ENCODE measurements around the gene C1orf115. TPM values are rescaled to one million over a fixed set of nuclear protein-coding genes. Genes with fewer than 3 reads are reported as not detected.

The C1orf115 gene
- total and polyA plus RNA-seq, 2 donors = 3.5 to 5.2 TPM

- WGBS = 93% methylated on average over 3 of the region's 3 CpGs
- Histone ChIP-seq H3K4me1 (ENCODE audit: control insufficient read depth in 2 of 2, insufficient read depth in 2 of 2, low read length in 2 of 2) (no peaks in the 10 kb centered on the region), H3K27me3 (ENCODE audit: control insufficient read depth in 2 of 2, insufficient read depth in 1 of 2, low read length in 1 of 2) (no peaks in the 10 kb centered on the region), H3K9me3 (ENCODE audit: control insufficient read depth in 2 of 2, insufficient read depth in 1 of 2, low read length in 1 of 2) (no peaks in the 10 kb centered on the region), H3K4me3 (ENCODE audit: low read length in 2 of 2) (no peak overlapping the region), H3K36me3 (ENCODE audit: control insufficient read depth in 2 of 2, insufficient read depth in 2 of 2, low read length in 1 of 2) (no peaks in the 10 kb centered on the region), H3K27ac (ENCODE audit: low read depth in 1 of 2, low read length in 1 of 2) (no peak overlapping the region)
- DNase-seq (ENCODE audit: low read depth in 6 of 9, low spot score in 9 of 9) = no peak
Observed at GRCh38 chr1:220699044-220699443, 8.9 kb downstream of the C1orf115 start.

- Histone ChIP-seq H3K27ac (ENCODE audit: low read depth in 1 of 2, low read length in 1 of 2) (no peak overlapping the region), H3K4me1 (ENCODE audit: control insufficient read depth in 2 of 2, insufficient read depth in 2 of 2, low read length in 2 of 2) (no peaks in the 10 kb centered on the region), H3K4me3 (ENCODE audit: low read length in 2 of 2) (no peak overlapping the region), H3K9me3 (ENCODE audit: control insufficient read depth in 2 of 2, insufficient read depth in 1 of 2, low read length in 1 of 2) (no peaks in the 10 kb centered on the region), H3K36me3 (ENCODE audit: control insufficient read depth in 2 of 2, insufficient read depth in 2 of 2, low read length in 1 of 2) (no peaks in the 10 kb centered on the region), H3K27me3 (ENCODE audit: control insufficient read depth in 2 of 2, insufficient read depth in 1 of 2, low read length in 1 of 2) (no peaks in the 10 kb centered on the region)
- DNase-seq (ENCODE audit: low read depth in 6 of 9, low spot score in 9 of 9) = no peak
- WGBS = 87% methylated on average over 2 of the region's 2 CpGs
Observed at GRCh38 chr1:220700556-220701179, 10.5 kb downstream of the C1orf115 start.

DNA sequence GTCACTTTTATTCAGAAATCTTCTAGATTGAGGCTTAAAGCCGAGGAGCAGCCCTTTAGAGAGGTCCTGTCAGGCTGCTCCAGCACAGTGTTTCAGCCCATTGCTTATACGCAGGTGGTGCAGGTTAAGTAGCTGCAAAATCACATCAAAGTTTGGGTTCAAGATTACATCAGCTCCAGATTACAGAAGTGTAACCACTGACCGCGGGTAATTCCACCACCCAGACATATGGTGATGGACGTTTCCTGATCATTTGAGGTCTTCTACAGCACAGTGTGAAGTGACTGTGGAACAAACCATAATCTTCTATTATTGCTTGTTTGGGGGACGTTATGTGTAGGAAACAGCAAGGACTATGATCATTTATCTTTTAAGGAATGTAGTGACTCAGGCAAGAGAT lies 11.8 kb downstream of the C1orf115 start:
- no peak for DNase-seq (ENCODE audit: low read depth in 6 of 9, low spot score in 9 of 9)
- WGBS = 47% methylated on average over 6 of the region's 6 CpGs
- H3K9me3 ChIP-seq (ENCODE audit: control insufficient read depth in 2 of 2, insufficient read depth in 1 of 2, low read length in 1 of 2) = no peaks in the 10 kb centered on the region
- no peaks in the 10 kb centered on the region for H3K36me3 ChIP-seq (ENCODE audit: control insufficient read depth in 2 of 2, insufficient read depth in 2 of 2, low read length in 1 of 2)
- no peaks in the 10 kb centered on the region for H3K27me3 ChIP-seq (ENCODE audit: control insufficient read depth in 2 of 2, insufficient read depth in 1 of 2, low read length in 1 of 2)
- no peak overlapping the region for H3K4me3 ChIP-seq (ENCODE audit: low read length in 2 of 2)
- no peaks in the 10 kb centered on the region for H3K4me1 ChIP-seq (ENCODE audit: control insufficient read depth in 2 of 2, insufficient read depth in 2 of 2, low read length in 2 of 2)
- no peak overlapping the region for H3K27ac ChIP-seq (ENCODE audit: low read depth in 1 of 2, low read length in 1 of 2)

- no peaks in the 10 kb centered on the region for H3K4me1 ChIP-seq (ENCODE audit: control insufficient read depth in 2 of 2, insufficient read depth in 2 of 2, low read length in 2 of 2)
- no peaks in the 10 kb centered on the region for H3K36me3 ChIP-seq (ENCODE audit: control insufficient read depth in 2 of 2, insufficient read depth in 2 of 2, low read length in 1 of 2)
- 71% methylated on average over 5 of the region's 5 CpGs for WGBS
- DNase-seq (ENCODE audit: low read depth in 6 of 9, low spot score in 9 of 9) = no peak
- no peaks in the 10 kb centered on the region for H3K9me3 ChIP-seq (ENCODE audit: control insufficient read depth in 2 of 2, insufficient read depth in 1 of 2, low read length in 1 of 2)
- H3K4me3 ChIP-seq (ENCODE audit: low read length in 2 of 2) = no peak overlapping the region
- H3K27me3 ChIP-seq (ENCODE audit: control insufficient read depth in 2 of 2, insufficient read depth in 1 of 2, low read length in 1 of 2) = no peaks in the 10 kb centered on the region
- no peak overlapping the region for H3K27ac ChIP-seq (ENCODE audit: low read depth in 1 of 2, low read length in 1 of 2)
Observed at GRCh38 chr1:220702733-220703270, 12.6 kb downstream of the C1orf115 start.

DNA sequence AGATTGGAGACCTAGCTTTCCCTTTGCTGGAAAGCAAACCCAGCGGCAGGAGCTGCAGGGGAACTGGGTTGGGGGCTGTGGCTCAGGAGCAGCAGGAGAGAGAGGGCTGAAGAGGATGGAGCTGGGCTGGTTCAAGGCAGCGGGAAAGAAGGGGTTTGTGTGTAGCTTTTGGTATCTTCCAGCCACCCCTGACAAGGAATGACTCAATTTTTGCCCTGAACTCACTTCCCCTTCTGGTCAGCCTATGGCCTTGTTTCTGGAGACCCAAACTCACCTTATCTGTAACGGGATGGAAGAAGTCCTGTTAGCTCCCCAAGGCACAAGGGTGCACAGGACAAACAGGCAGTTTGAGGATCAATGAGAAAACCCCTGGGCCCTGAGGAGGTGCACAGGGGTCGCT lies 13.1 kb downstream of the C1orf115 start:
- DNase-seq (ENCODE audit: low read depth in 6 of 9, low spot score in 9 of 9) = no peak
- H3K36me3 ChIP-seq (ENCODE audit: control insufficient read depth in 2 of 2, insufficient read depth in 2 of 2, low read length in 1 of 2) = no peaks in the 10 kb centered on the region
- no peaks in the 10 kb centered on the region for H3K27me3 ChIP-seq (ENCODE audit: control insufficient read depth in 2 of 2, insufficient read depth in 1 of 2, low read length in 1 of 2)
- no peak overlapping the region for H3K27ac ChIP-seq (ENCODE audit: low read depth in 1 of 2, low read length in 1 of 2)
- no peaks in the 10 kb centered on the region for H3K9me3 ChIP-seq (ENCODE audit: control insufficient read depth in 2 of 2, insufficient read depth in 1 of 2, low read length in 1 of 2)
- 95% methylated on average over 4 of the region's 4 CpGs for whole genome bisulfite sequencing
- H3K4me1 ChIP-seq (ENCODE audit: control insufficient read depth in 2 of 2, insufficient read depth in 2 of 2, low read length in 2 of 2) = no peaks in the 10 kb centered on the region
- H3K4me3 ChIP-seq (ENCODE audit: low read length in 2 of 2) = no peak overlapping the region

GRCh38 chr1:220705782-220706181 lies 15.6 kb downstream of the C1orf115 start:
- no peaks in the 10 kb centered on the region for H3K36me3 ChIP-seq (ENCODE audit: control insufficient read depth in 2 of 2, insufficient read depth in 2 of 2, low read length in 1 of 2)
- H3K4me1 ChIP-seq (ENCODE audit: control insufficient read depth in 2 of 2, insufficient read depth in 2 of 2, low read length in 2 of 2) = no peaks in the 10 kb centered on the region
- no peak overlapping the region for H3K4me3 ChIP-seq (ENCODE audit: low read length in 2 of 2)
- H3K27me3 ChIP-seq (ENCODE audit: control insufficient read depth in 2 of 2, insufficient read depth in 1 of 2, low read length in 1 of 2) = no peaks in the 10 kb centered on the region
- 98% methylated on average over 7 of the region's 7 CpGs for WGBS
- no peaks in the 10 kb centered on the region for H3K9me3 ChIP-seq (ENCODE audit: control insufficient read depth in 2 of 2, insufficient read depth in 1 of 2, low read length in 1 of 2)
- DNase-seq (ENCODE audit: low read depth in 6 of 9, low spot score in 9 of 9) = no peak
- no peak overlapping the region for H3K27ac ChIP-seq (ENCODE audit: low read depth in 1 of 2, low read length in 1 of 2)

- 94% methylated on average over 9 of the region's 9 CpGs for WGBS
- DNase-seq (ENCODE audit: low read depth in 6 of 9, low spot score in 9 of 9) = no peak
- Histone ChIP-seq H3K27ac (ENCODE audit: low read depth in 1 of 2, low read length in 1 of 2) (no peak overlapping the region), H3K27me3 (ENCODE audit: control insufficient read depth in 2 of 2, insufficient read depth in 1 of 2, low read length in 1 of 2) (no peaks in the 10 kb centered on the region), H3K36me3 (ENCODE audit: control insufficient read depth in 2 of 2, insufficient read depth in 2 of 2, low read length in 1 of 2) (no peaks in the 10 kb centered on the region), H3K4me1 (ENCODE audit: control insufficient read depth in 2 of 2, insufficient read depth in 2 of 2, low read length in 2 of 2) (no peaks in the 10 kb centered on the region), H3K9me3 (ENCODE audit: control insufficient read depth in 2 of 2, insufficient read depth in 1 of 2, low read length in 1 of 2) (no peaks in the 10 kb centered on the region), H3K4me3 (ENCODE audit: low read length in 2 of 2) (no peak overlapping the region)
Observed at GRCh38 chr1:220706480-220706879, 16.3 kb downstream of the C1orf115 start.

GRCh38 chr1:220707160-220707559 lies 17.0 kb downstream of the C1orf115 start:
- no peaks in the 10 kb centered on the region for H3K4me1 ChIP-seq (ENCODE audit: control insufficient read depth in 2 of 2, insufficient read depth in 2 of 2, low read length in 2 of 2)
- no peaks in the 10 kb centered on the region for H3K36me3 ChIP-seq (ENCODE audit: control insufficient read depth in 2 of 2, insufficient read depth in 2 of 2, low read length in 1 of 2)
- 95% methylated on average over 10 of the region's 10 CpGs for WGBS
- no peak overlapping the region for H3K4me3 ChIP-seq (ENCODE audit: low read length in 2 of 2)
- H3K27me3 ChIP-seq (ENCODE audit: control insufficient read depth in 2 of 2, insufficient read depth in 1 of 2, low read length in 1 of 2) = no peaks in the 10 kb centered on the region
- no peak for DNase-seq (ENCODE audit: low read depth in 6 of 9, low spot score in 9 of 9)
- H3K27ac ChIP-seq (ENCODE audit: low read depth in 1 of 2, low read length in 1 of 2) = no peak overlapping the region
- no peaks in the 10 kb centered on the region for H3K9me3 ChIP-seq (ENCODE audit: control insufficient read depth in 2 of 2, insufficient read depth in 1 of 2, low read length in 1 of 2)

- no peak for DNase-seq (ENCODE audit: low read depth in 6 of 9, low spot score in 9 of 9)
- H3K36me3 ChIP-seq (ENCODE audit: control insufficient read depth in 2 of 2, insufficient read depth in 2 of 2, low read length in 1 of 2) = no peaks in the 10 kb centered on the region
- H3K9me3 ChIP-seq (ENCODE audit: control insufficient read depth in 2 of 2, insufficient read depth in 1 of 2, low read length in 1 of 2) = no peaks in the 10 kb centered on the region
- no peak overlapping the region for H3K4me3 ChIP-seq (ENCODE audit: low read length in 2 of 2)
- no peaks in the 10 kb centered on the region for H3K27me3 ChIP-seq (ENCODE audit: control insufficient read depth in 2 of 2, insufficient read depth in 1 of 2, low read length in 1 of 2)
- WGBS = 96% methylated on average over 4 of the region's 4 CpGs
- no peak overlapping the region for H3K27ac ChIP-seq (ENCODE audit: low read depth in 1 of 2, low read length in 1 of 2)
- H3K4me1 ChIP-seq (ENCODE audit: control insufficient read depth in 2 of 2, insufficient read depth in 2 of 2, low read length in 2 of 2) = no peaks in the 10 kb centered on the region
Observed at GRCh38 chr1:220708244-220708643, 18.1 kb downstream of the C1orf115 start.

Data from thymus (tissue), 11 donors.